Measurements from ENCODE around the gene KDM2B.

Gene KDM2B

GRCh38 chr12:121514184-121514742 lies 66.6 kb downstream of the KDM2B start:
- no peak for TF ChIP-seq CTCF (IDR thresholded peaks at IDR 0.05; ENCODE audit: low read depth, low read length)
- in situ Hi-C loops (cut with HindIII; ENCODE audit: low sequenced_read_pairs) = no loop called here
- DNase-seq (ENCODE audit: low read depth, low spot score) = no peak
- no peak overlapping the region for H3K4me3 ChIP-seq (ENCODE audit: low read depth, low read length)

- TF ChIP-seq CTCF (IDR thresholded peaks at IDR 0.05; ENCODE audit: low read depth, low read length) = no peak
- no peak for DNase-seq (ENCODE audit: low read depth, low spot score)
- in situ Hi-C loops (cut with HindIII; ENCODE audit: low sequenced_read_pairs) = no loop called here
- no peak overlapping the region for H3K4me3 ChIP-seq (ENCODE audit: low read depth, low read length)
Observed at GRCh38 chr12:121513464-121514183, 67.2 kb downstream of the KDM2B start.

- no peak for DNase-seq (ENCODE audit: low read depth, low spot score)
- in situ Hi-C loops (cut with HindIII; ENCODE audit: low sequenced_read_pairs) = no loop called here
- no peak for TF ChIP-seq CTCF (IDR thresholded peaks at IDR 0.05; ENCODE audit: low read depth, low read length)
- no peak overlapping the region for H3K4me3 ChIP-seq (ENCODE audit: low read depth, low read length)
Observed at GRCh38 chr12:121512561-121512960, 68.3 kb downstream of the KDM2B start.

GRCh38 chr12:121511916-121512315 lies 68.9 kb downstream of the KDM2B start:
- no peak for DNase-seq (ENCODE audit: low read depth, low spot score)
- in situ Hi-C loops (cut with HindIII; ENCODE audit: low sequenced_read_pairs) = no loop called here
- no peak overlapping the region for H3K4me3 ChIP-seq (ENCODE audit: low read depth, low read length)
- no peak for TF ChIP-seq CTCF (IDR thresholded peaks at IDR 0.05; ENCODE audit: low read depth, low read length)

- no peak overlapping the region for H3K4me3 ChIP-seq (ENCODE audit: low read depth, low read length)
- TF ChIP-seq CTCF (IDR thresholded peaks at IDR 0.05; ENCODE audit: low read depth, low read length) = no peak
- in situ Hi-C loops (cut with HindIII; ENCODE audit: low sequenced_read_pairs) = no loop called here
- no peak for DNase-seq (ENCODE audit: low read depth, low spot score)
Observed at GRCh38 chr12:121509339-121509738, 71.5 kb downstream of the KDM2B start.

GRCh38 chr12:121508533-121508932 lies 72.3 kb downstream of the KDM2B start:
- in situ Hi-C loops (cut with HindIII; ENCODE audit: low sequenced_read_pairs) = no loop called here
- no peak overlapping the region for H3K4me3 ChIP-seq (ENCODE audit: low read depth, low read length)
- DNase-seq (ENCODE audit: low read depth, low spot score) = no peak
- TF ChIP-seq CTCF (IDR thresholded peaks at IDR 0.05; ENCODE audit: low read depth, low read length) = no peak

Data from astrocyte of the spinal cord (primary cell).